ENCODE results near the gene CEP85L. TPM values are rescaled to one million over a fixed set of nuclear protein-coding genes. Genes with fewer than 3 reads are reported as not detected.

CEP85L gene
- total RNA-seq, 1 donor from 2014 or later = 3.3 TPM

GRCh38 chr6:118489990-118490389, 161.4 kb downstream of the CEP85L start:
- no peak overlapping the region for H3K4me3 ChIP-seq (ENCODE audit: low read depth, low read length)
- no peak for DNase-seq (ENCODE audit: low read depth)
- TF ChIP-seq CTCF (conservative IDR thresholded peaks at IDR 0.05; ENCODE audit: low read depth, low read length) = no peak

GRCh38 chr6:118488631-118489030, 162.8 kb downstream of the CEP85L start:
- TF ChIP-seq CTCF (conservative IDR thresholded peaks at IDR 0.05; ENCODE audit: low read depth, low read length) = no peak
- DNase-seq (ENCODE audit: low read depth) = no peak
- no peak overlapping the region for H3K4me3 ChIP-seq (ENCODE audit: low read depth, low read length)

- TF ChIP-seq CTCF (conservative IDR thresholded peaks at IDR 0.05; ENCODE audit: low read depth, low read length) = no peak
- H3K4me3 ChIP-seq (ENCODE audit: low read depth, low read length) = no peak overlapping the region
- no peak for DNase-seq (ENCODE audit: low read depth)
These were observed 165.5 kb downstream of the CEP85L start for GRCh38 chr6:118485601-118486550.

GRCh38 chr6:118476551-118476950, 174.8 kb downstream of the CEP85L start:
- H3K4me3 ChIP-seq (ENCODE audit: low read depth, low read length) = no peak overlapping the region
- DNase-seq (ENCODE audit: low read depth) = no peak
- TF ChIP-seq CTCF (conservative IDR thresholded peaks at IDR 0.05; ENCODE audit: low read depth, low read length) = no peak

- H3K4me3 ChIP-seq (ENCODE audit: low read depth, low read length) = no peak overlapping the region
- TF ChIP-seq CTCF (conservative IDR thresholded peaks at IDR 0.05; ENCODE audit: low read depth, low read length) = no peak
- DNase-seq (ENCODE audit: low read depth) = no peak
These were observed 178.1 kb downstream of the CEP85L start for GRCh38 chr6:118473266-118473665.

- no peak for DNase-seq (ENCODE audit: low read depth)
These were observed 181.9 kb downstream of the CEP85L start for GRCh38 chr6:118469468-118469867.

More at GRCh38 chr6:118469468-118469867, 181.9 kb downstream of the CEP85L start:
- H3K4me3 ChIP-seq (ENCODE audit: low read depth, low read length) = no peak overlapping the region
- no peak for TF ChIP-seq CTCF (conservative IDR thresholded peaks at IDR 0.05; ENCODE audit: low read depth, low read length)

Measured in epithelial cell of proximal tubule (primary cell).